ENCODE measurements around the gene SLC12A4. TPM values are rescaled to one million over a fixed set of nuclear protein-coding genes. Genes with fewer than 3 reads are reported as not detected.
"Not testable (repeated sequence)": the region's sequence is repeated elsewhere in the genome, so short reads cannot be mapped to it uniquely, and the experiment has no call there.

Gene SLC12A4
- total and polyA plus RNA-seq, 5 experiments from 2014 or later = 3.0 to 36.4 (median 5.6) TPM

DNA sequence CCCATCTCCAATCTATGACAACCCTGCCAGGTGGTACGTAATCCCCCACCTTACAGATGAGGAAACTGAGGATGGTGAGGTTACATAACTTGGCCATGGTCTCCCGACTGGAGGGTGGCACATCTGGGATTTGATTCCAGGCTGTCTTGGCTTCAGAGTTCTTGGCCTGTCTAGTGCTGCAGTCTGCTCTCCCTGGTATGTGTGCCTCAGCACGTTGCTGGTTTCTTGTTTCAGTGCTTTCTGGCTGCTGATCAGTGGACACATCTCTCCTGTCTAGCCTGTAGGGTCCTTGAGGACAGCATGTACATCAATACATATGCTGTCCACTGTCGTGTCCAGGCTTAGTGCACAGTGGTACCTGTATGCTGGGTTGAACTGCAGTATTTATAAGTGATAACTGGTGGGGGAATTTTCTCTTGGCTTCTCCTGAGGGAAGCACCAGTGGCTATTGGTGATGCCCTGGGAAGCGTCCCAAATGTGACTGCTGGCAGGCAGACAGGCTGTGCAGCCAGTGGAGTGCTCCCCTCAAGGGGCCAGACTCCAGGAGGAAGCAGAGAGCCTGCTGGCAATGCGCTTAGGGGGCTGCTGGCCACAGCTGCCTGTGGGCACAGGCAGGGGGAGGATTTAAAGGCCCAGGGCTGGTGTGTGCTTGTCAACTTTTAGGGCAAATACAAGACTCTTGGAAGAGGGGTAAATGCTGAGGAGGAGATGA is 51.1 kb downstream of the SLC12A4 start:
- Mint-ChIP-seq H3K4me3 (no peak overlapping the region), H3K9me3 (no peaks in the 10 kb centered on the region), H3K27me3 (no peaks in the 10 kb centered on the region), H3K36me3 (peaks cover 0 to 28% (median 0%) of the 10 kb centered on the region in 3 donors), H3K4me1 (peaks cover 28 to 51% (median 30%) of the 10 kb centered on the region in 4 donors), H3K27ac (peak overlapping the region in 8 of 10 donors; percentile 20 to 82 (median 44))
- POLR2A ChIA-PET = interaction anchor here (0.5 to 1.6 kb wide), 2 partner anchors 19 to 628 kb away, joined by 3 read pairs; partner anchors contain the start of gene PSMB10
- no peak for DNase-seq
- no peak for ATAC-seq

DNA sequence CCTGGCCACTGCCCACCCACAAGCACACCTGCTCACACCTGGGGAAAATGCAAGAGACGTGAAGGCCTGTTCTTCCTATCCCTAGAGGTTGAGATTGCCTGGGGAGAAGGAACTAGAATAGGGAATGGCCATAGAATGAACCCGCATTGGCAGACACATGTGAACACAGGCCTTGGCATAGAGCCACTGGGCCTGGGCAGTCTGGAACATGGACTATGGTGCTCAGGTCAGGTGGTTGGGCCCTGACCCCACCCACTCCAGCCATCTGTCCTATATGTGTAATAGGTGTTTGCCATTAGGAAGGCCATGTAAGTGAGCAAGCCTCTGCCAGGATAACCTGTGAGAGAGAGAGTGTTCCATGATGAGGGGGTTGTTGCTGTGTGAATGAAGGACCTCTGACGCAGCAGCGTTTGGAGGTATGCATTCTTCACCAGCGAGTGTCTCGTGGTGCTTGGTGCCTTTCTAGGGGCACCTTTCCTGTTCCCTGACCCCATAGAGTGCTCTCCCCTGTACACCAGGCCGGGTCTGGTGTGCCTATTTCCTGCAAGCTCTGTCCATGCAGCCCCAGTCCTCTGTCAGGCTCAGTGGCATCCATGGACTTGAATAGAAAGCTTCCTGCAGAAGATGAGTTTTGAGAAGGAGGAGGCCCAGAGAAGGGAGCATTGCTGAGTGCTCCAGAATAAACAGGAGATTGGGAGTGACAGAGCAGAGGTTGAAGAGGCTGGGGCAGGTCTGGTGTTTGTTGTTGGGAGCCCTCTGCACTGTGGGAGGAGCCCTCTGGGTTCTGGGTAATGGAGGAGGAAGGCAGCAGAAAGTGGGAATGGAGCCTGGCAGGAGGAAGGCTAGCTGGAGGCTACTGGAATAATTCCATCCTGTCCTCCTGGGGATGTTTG is 52.4 kb downstream of the SLC12A4 start:
- Mint-ChIP-seq H3K9me3 (no peaks in the 10 kb centered on the region), H3K4me3 (no peak overlapping the region), H3K36me3 (peaks cover 0 to 28% (median 0%) of the 10 kb centered on the region in 3 donors), H3K4me1 (peaks cover 22 to 49% (median 26%) of the 10 kb centered on the region in 4 donors), H3K27ac (peak overlapping the region in 4 of 10 donors; percentile 35 to 71 (median 58)), H3K27me3 (no peaks in the 10 kb centered on the region)
- POLR2A ChIA-PET = interaction anchor here (1.6 kb wide), 1 partner anchor 20 kb away, joined by 3 read pairs; the partner anchor contains the start of gene PSMB10
- DNase-seq = no peak
- ATAC-seq = no peak

DNA sequence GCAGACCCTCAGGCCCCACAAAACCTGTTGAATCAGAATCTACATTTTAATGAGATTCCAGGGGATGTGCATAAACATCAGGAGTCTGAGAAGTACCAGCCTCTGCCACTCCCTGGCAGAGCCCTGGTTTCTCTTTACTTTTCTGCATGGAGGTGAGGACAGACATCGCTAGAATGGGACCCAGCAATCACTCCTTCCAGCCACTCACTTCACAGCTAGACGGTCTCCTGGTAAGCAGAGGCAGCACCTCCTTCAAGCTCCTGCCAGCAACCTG is 53.0 kb downstream of the SLC12A4 start:
- peaks cover 0 to 28% (median 0%) of the 10 kb centered on the region in 3 donors for H3K36me3 Mint-ChIP-seq
- H3K27me3 Mint-ChIP-seq, POLR2A ChIA-PET, ATAC-seq, H3K27ac Mint-ChIP-seq, DNase-seq, H3K9me3 Mint-ChIP-seq, H3K4me3 Mint-ChIP-seq: not testable (repeated sequence)
- H3K4me1 Mint-ChIP-seq = peaks cover 25 to 53% (median 27%) of the 10 kb centered on the region in 4 donors

DNA sequence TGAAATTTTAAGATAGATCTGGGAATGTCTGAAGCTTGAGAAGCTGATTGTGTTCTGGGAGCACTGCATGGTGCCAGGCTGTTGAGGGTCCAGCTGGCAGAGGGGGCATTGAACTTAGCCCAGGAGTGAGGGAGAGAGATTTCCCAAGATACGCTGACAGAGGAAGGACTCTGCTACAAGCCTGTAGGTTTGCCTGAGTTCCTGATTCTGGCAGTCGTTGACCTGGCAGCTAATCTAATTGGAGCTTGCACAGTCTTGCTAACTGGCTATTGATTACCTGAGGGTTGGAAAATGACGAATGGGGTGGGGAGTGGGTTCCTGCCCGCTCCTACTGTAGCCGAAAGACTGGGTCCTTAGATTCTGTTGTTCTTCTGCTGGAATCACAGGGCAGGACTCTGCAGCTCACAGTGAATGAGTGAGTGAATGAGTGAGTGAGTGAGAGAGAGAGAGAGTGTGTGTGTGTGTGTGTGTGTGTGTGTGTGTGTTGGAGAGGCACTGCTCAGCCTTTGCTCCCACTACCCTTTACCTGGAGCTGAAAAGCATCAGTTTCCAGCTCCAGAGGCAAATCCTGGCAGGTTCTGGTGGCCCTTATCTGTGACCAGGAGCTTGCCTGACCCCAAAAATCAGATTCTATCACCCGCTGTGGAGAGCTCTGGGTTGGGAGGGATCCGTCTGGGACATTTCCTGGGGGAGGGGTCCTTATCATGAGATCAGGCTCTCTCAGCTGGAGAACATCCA is 53.5 kb downstream of the SLC12A4 start:
- Mint-ChIP-seq H3K27ac (peak overlapping the region in 1 of 10 donors; percentile 74), H3K4me3 (no peak overlapping the region), H3K4me1 (peaks cover 26 to 58% (median 26%) of the 10 kb centered on the region in 4 donors), H3K36me3 (peaks cover 0 to 31% (median 0%) of the 10 kb centered on the region in 3 donors), H3K27me3 (no peaks in the 10 kb centered on the region), H3K9me3 (no peaks in the 10 kb centered on the region)
- DNase-seq (no peak), ATAC-seq (no peak)
- POLR2A ChIA-PET = no interaction called here

DNA sequence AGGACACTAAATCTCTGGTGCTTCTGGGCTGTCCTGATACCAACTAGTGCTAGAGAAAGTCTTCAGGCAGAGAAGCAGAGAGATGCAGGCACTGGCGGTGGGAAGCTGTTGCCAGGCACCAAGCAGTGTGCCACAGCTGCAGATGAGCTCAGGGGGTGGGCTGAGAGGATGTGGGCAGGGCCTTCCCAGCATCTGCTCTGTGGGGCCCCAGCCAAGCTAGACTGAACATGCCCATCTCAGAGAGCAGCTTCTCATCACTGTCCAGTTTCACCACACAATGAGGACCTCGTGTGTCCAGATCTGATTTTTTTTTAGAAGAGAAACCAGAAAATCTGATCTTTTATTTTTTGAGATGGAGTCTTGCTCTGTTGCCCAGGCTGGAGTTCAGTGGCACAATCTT is 58.3 kb downstream of the SLC12A4 start:
- no peaks in the 10 kb centered on the region for H3K27me3 Mint-ChIP-seq
- DNase-seq (peak in 1 of 10 donors; percentile 26), ATAC-seq (peak; percentile 47 to 82)
- peak overlapping the region in 2 of 10 donors; percentile 22 to 52 for H3K27ac Mint-ChIP-seq
- no peaks in the 10 kb centered on the region for H3K9me3 Mint-ChIP-seq
- peaks cover 12 to 27% (median 13%) of the 10 kb centered on the region in 4 donors for H3K4me1 Mint-ChIP-seq
- H3K36me3 Mint-ChIP-seq = peaks cover 0 to 28% (median 0%) of the 10 kb centered on the region in 3 donors
- no peak overlapping the region for H3K4me3 Mint-ChIP-seq
- POLR2A ChIA-PET = no interaction called here

DNA sequence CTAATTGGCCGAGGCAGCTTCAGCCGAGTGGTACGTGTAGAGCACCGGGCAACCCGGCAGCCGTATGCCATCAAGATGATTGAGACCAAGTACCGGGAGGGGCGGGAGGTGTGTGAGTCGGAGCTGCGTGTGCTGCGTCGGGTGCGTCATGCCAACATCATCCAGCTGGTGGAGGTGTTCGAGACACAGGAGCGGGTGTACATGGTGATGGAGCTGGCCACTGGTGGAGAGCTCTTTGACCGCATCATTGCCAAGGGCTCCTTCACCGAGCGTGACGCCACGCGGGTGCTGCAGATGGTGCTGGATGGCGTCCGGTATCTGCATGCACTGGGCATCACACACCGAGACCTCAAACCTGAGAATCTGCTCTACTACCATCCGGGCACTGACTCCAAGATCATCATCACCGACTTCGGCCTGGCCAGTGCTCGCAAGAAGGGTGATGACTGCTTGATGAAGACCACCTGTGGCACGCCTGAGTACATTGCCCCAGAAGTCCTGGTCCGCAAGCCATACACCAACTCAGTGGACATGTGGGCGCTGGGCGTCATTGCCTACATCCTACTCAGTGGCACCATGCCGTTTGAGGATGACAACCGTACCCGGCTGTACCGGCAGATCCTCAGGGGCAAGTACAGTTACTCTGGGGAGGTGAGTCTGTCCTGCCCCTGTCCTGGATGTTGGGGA is 59.2 kb downstream of the SLC12A4 start:
- Mint-ChIP-seq H3K4me1 (peaks cover 5 to 24% (median 9%) of the 10 kb centered on the region in 4 donors), H3K27ac (peak overlapping the region in 5 of 10 donors; percentile 45 to 79 (median 60)), H3K9me3 (no peaks in the 10 kb centered on the region), H3K27me3 (no peaks in the 10 kb centered on the region), H3K36me3 (peaks cover 0 to 26% (median 0%) of the 10 kb centered on the region in 3 donors), H3K4me3 (no peak overlapping the region)
- ATAC-seq (no peak), DNase-seq (no peak)
- POLR2A ChIA-PET = no interaction called here

DNA sequence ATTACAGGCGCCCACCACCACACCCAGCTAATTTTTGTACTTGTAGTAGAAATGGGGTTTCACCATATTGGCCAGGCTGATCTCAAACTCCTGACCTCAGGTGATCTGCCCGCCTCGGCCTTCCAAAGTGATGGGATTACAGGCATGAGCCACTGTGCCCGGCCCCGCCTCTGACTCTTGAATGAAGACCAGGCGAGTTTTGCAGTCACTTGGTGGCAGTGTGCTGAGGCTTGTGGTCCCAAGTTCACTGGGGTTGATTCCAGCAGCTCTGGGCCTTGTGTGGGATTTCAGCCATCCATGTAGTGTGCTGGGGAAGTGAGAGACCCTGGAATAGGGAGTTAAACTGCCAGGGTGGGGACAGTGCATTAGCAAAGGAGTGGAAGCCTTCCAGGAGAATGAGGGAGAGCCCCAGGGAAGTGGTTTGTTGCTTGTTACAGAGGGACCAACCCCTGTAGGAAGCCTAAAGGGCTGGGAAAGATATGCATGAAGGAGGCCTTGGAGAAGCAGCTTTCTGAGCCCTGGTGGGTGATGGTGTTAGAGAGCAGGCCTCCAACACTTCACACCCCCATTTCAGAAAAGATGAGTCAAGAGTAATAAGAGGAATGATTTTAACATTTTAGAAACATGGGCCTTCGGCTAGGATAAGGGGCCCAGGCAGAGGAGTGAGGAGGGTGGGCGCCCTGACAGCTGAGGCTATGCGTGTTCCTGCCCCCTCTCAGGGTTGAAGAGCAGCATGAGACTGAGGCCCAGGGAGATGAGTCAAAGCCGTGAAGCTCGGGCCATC is 60.8 kb downstream of the SLC12A4 start:
- Mint-ChIP-seq H3K4me3 (no peak overlapping the region), H3K27ac (peak overlapping the region in 7 of 10 donors; percentile 6 to 90 (median 69)), H3K27me3 (no peaks in the 10 kb centered on the region), H3K4me1 (peaks cover 8 to 21% (median 11%) of the 10 kb centered on the region in 4 donors), H3K36me3 (peaks cover 0 to 33% (median 0%) of the 10 kb centered on the region in 3 donors), H3K9me3 (no peaks in the 10 kb centered on the region)
- POLR2A ChIA-PET = interaction anchor here (1.1 kb wide), 1 partner anchor 15 kb away, joined by 3 read pairs; the partner anchor contains the start of gene PSKH1
- DNase-seq = no peak
- ATAC-seq = no peak

DNA sequence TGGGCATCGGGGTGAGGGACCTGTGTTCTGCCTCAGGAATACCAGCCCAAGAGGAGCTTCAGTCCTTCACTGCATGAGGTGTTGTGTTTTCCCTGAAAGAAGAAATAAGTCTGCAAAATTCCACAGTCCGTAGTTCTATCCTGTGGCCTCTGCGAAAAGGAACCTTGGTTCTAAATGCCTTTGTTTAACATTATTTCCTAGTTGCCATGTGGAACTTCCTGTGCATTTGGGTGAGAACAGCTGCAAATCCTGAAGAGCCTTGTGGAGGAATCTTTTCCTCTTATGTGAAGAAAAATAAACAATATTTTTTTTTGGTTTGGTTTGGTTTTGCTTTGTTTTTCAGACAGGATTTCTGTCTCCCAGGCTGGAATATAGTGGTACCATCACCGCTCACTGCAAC is 65.6 kb downstream of the SLC12A4 start:
- no peak overlapping the region for H3K4me3 Mint-ChIP-seq
- peak overlapping the region in 4 of 10 donors; percentile 47 to 67 (median 54) for H3K27ac Mint-ChIP-seq
- DNase-seq (no peak), ATAC-seq (no peak)
- no peaks in the 10 kb centered on the region for H3K9me3 Mint-ChIP-seq
- peaks cover 10 to 25% (median 16%) of the 10 kb centered on the region in 4 donors for H3K4me1 Mint-ChIP-seq
- H3K27me3 Mint-ChIP-seq = no peaks in the 10 kb centered on the region
- POLR2A ChIA-PET = interaction anchor here (0.6 to 1.4 kb wide), 2 partner anchors 32 to 730 kb away, joined by 3 to 8 read pairs; no protein-coding TSS in a partner anchor
- H3K36me3 Mint-ChIP-seq = peaks cover 0 to 35% (median 0%) of the 10 kb centered on the region in 3 donors

DNA sequence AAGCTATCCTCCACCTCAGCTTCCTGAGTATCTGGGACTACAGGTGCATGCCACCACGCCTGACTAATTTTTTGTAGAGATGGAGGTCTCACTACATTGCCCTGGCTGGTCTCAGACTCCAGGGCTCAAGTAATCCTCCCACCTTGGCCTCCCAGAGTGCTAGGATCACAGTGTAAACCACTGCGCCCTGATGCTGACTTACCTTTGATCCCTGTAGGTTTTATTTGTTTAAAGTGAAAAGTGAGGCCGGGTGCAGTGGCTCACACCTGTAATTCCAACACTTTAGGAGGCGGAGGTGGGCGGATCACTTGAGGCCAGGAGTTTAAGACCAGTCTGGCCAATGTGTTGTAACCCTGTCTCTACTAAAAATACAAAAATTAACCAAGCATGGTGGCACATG is 66.7 kb downstream of the SLC12A4 start:
- no peaks in the 10 kb centered on the region for H3K27me3 Mint-ChIP-seq
- peak overlapping the region in 1 of 10 donors; percentile 38 for H3K27ac Mint-ChIP-seq
- POLR2A ChIA-PET = interaction anchor here (0.7 kb wide), 1 partner anchor 34 kb away, joined by 3 read pairs; no protein-coding TSS in a partner anchor
- H3K4me3 Mint-ChIP-seq = no peak overlapping the region
- ATAC-seq = no peak
- H3K36me3 Mint-ChIP-seq = peaks cover 0 to 36% (median 0%) of the 10 kb centered on the region in 3 donors
- no peaks in the 10 kb centered on the region for H3K9me3 Mint-ChIP-seq
- no peak for DNase-seq
- peaks cover 16 to 33% (median 23%) of the 10 kb centered on the region in 4 donors for H3K4me1 Mint-ChIP-seq

DNA sequence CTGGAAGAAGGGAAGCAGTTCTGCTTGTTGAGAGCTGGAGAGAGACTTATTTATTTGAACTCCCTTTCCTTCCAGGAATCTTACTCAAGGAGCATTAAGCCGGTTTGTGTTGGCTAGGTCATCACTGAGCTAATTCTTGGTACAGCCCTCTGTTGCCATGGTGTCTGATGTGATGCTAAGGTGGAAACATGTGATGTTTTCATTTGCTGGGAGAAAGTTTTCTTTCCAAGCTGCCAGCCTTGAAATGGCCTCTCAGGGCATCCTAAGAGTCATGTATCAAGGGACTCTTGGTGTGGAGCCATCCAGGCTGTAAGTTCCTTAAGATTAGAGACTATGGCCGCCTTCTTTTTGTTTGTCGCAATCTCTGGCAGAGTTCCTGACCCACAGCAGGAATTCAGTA is 71.2 kb downstream of the SLC12A4 start:
- peak overlapping the region in 3 of 10 donors; percentile 9 to 49 (median 45) for H3K4me3 Mint-ChIP-seq
- peaks cover 22 to 67% (median 47%) of the 10 kb centered on the region in 4 donors for H3K4me1 Mint-ChIP-seq
- POLR2A ChIA-PET = interaction anchor here (0.7 to 1.4 kb wide), 4 partner anchors 14 to 39 kb away, joined by 3 to 4 read pairs (median 3); partner anchors contain the start of genes EDC4 and PSMB10
- peak overlapping the region in 3 of 10 donors; percentile 25 to 75 (median 64) for H3K27ac Mint-ChIP-seq
- ATAC-seq (no peak), DNase-seq (no peak)
- H3K36me3 Mint-ChIP-seq = peaks cover 0 to 18% (median 0%) of the 10 kb centered on the region in 3 donors
- no peaks in the 10 kb centered on the region for H3K9me3 Mint-ChIP-seq
- no peaks in the 10 kb centered on the region for H3K27me3 Mint-ChIP-seq
